ENCODE data around the gene CNST.

GRCh38 chr1:246629976-246630375 lies 63.7 kb downstream of the CNST start:
- TF ChIP-seq GABPB1 (CRISPR knock-in tag; IDR thresholded peaks at IDR 0.05) (no peak), TAF15 (IDR thresholded peaks at IDR 0.05; ENCODE audit: low read depth, low read length) (no peak), PBX2 (CRISPR knock-in tag; IDR thresholded peaks at IDR 0.05; ENCODE audit: low read depth) (no peak), PBX2 (tag; conservative IDR thresholded peaks at IDR 0.05; ENCODE audit: low read depth) (no peak), NR2C1 (IDR thresholded peaks at IDR 0.05) (no peak), NR2C1 (tag; IDR thresholded peaks at IDR 0.05) (no peak), NR1H2 (CRISPR knock-in tag; IDR thresholded peaks at IDR 0.05) (no peak), POLR2AphosphoS5 (IDR thresholded peaks at IDR 0.05; ENCODE audit: control insufficient read depth, insufficient read depth, low read depth, low read length) (no peak), CTCF (IDR thresholded peaks at IDR 0.05 in 2 of 3, conservative IDR thresholded peaks at IDR 0.05 in 1 of 3; ENCODE audit: insufficient read depth in 2 of 3, low read depth in 1 of 3, low read length in 3 of 3) (no peak), SIN3A (IDR thresholded peaks at IDR 0.05; ENCODE audit: borderline replicate concordance in 2 of 2, control insufficient read depth in 1 of 2, low read depth in 2 of 2, low read length in 2 of 2) (no peak), NR2F6 (CRISPR knock-in tag; IDR thresholded peaks at IDR 0.05) (no peak), TFE3 (CRISPR knock-in tag; IDR thresholded peaks at IDR 0.05) (no peak), ZBTB8A (IDR thresholded peaks at IDR 0.05; ENCODE audit: partially characterized antibody) (no peak)

Data from K562 (cell line).